Gastrocnemius medialis (tissue), 4 donors: ENCODE results near the gene CHRDL1. TPM values are rescaled to one million over a fixed set of nuclear protein-coding genes. Genes with fewer than 3 reads are reported as not detected.

Experiments
- ATAC-seq, 2 donors: fragments of 150-250 bp; one replicate each; pipeline ENCODE4 v1.9.1; 2016
- DNase-seq, 2 donors: peaks; one replicate each; pipeline ENCODE4 v3.0.0-alpha.2; 2019
- H3K27ac ChIP-seq, 4 donors: fragments of 200-600 bp; sonication (generic); 1 replicate in 1 of 4; 2 replicates in 3 of 4; pipeline ENCODE4 v1.5.1; 2016 to 2018; ENCODE audit warnings: mild to moderate bottlenecking in 2 of 4, moderate library complexity in 1 of 4
- H3K27me3 ChIP-seq, 3 donors: fragments of 200-600 bp; sonication (generic) in 2 of 3; 1 replicate in 1 of 3; 2 replicates in 2 of 3; pipeline versions ENCODE4 v1.5.1 to v1.6.0; 2016 to 2019; ENCODE audit warnings: mild to moderate bottlenecking in 1 of 3, moderate library complexity in 1 of 3
- H3K36me3 ChIP-seq, 2 donors: fragments of 200-600 bp; sonication (generic) in 1 of 2; one replicate each; pipeline ENCODE4 v1.5.1; 2017 to 2018
- H3K4me1 ChIP-seq, 2 donors: fragments of 200-600 bp; sonication (generic) in 1 of 2; one replicate each; pipeline ENCODE4 v1.5.1; 2016 to 2017; ENCODE audit warnings: mild to moderate bottlenecking in 2 of 2
- H3K4me3 ChIP-seq, 4 donors: fragments of 200-600 bp; sonication (generic) in 3 of 4; 1 replicate in 1 of 4; 2 replicates in 3 of 4; pipeline ENCODE4 v1.5.1; 2016 to 2019; ENCODE audit warnings: mild to moderate bottlenecking in 2 of 4
- H3K9me3 ChIP-seq, 3 donors: fragments of 200-600 bp; sonication (generic) in 2 of 3; 1 replicate in 1 of 3; 2 replicates in 2 of 3; pipeline ENCODE4 v1.5.1; 2016 to 2019
- POLR2A ChIP-seq, 2 donors: fragments of 450-650 bp; IDR thresholded peaks; one replicate each; pipeline ENCODE4 v1.6.1; 2017; ENCODE audit warnings: antibody characterized with exemption in 2 of 2, mild to moderate bottlenecking in 2 of 2, moderate library complexity in 2 of 2
- in situ Hi-C, 4 donors: fragments of 200-750 bp; cut with MboI; loops; one replicate each; pipeline versions ENCODE4 v1.15.0 to v1.8.0; 2017; ENCODE audit warnings: low sequenced_read_pairs in 4 of 4
- intact Hi-C: fragments of 100-400 bp; cut with DNase I; formaldehyde crosslinking; loops from one replicate; pipeline ENCODE4 v1.15.1; 2023; ENCODE audit warnings: low total_unique reads
- total RNA-seq, 4 donors: library from RNA; depleted of rRNA; stranded (reverse); fragments of >200 nt; gene quantifications; one replicate each; pipeline versions ENCODE4 v1.1.0 to v1.2.3, GENCODE V29; 2016
- TF ChIP-seq, protein P1 (sequence below), 5 experiments: fragments of 450-650 bp in 3 of 5; fragments of 200-600 bp in 2 of 5; sonication (generic) in 2 of 5; IDR thresholded peaks in 4 of 5; conservative IDR thresholded peaks in 1 of 5; 1 replicate in 4 of 5; 2 replicates in 1 of 5; pipeline ENCODE4 v1.5.1; 2016 to 2019; ENCODE audit warnings: antibody characterized with exemption in 5 of 5, mild to moderate bottlenecking in 3 of 5, moderate library complexity in 3 of 5

Gene CHRDL1
- total RNA-seq, 4 donors from 2014 or later: 2.7 to 5.5 (median 3.0) TPM

DNA sequence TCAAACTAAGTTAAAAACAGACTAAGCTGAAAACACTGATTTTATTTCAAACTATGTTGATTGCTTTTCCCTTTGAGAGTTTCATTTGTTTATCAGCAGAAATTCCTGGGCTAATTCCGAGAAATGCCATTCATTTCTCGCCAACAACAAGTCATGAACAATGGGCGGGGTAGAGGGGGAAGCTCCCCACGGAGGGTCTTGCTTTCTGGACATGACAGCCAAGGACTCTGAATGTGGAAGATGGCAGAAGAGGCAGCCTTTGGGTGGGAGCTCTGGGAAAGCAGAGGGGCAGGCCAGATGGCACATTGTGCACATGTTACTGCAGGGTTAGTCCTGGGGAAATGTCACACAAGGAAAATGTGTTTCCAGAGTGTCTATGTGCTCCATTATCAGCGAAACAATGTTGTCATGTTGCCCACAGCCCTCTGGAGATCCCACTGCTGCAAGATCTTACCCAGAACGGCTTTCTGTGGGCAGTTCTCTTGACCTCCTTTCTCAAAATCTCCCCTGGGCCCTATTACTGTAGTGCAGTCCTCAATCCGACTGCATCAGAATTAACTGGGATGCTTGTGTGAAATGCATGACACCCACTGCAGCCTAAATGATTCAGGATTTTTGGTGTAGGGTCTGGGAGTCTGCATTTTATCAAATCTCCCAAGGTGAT lies 45.0 kb downstream of the CHRDL1 start:
- Histone ChIP-seq H3K4me3 (no peak overlapping the region), H3K9me3 (no peaks in the 10 kb centered on the region), H3K27me3 (peaks cover 0 to 7% (median 0%) of the 10 kb centered on the region in 3 donors), H3K27ac (no peak overlapping the region), H3K36me3 (no peaks in the 10 kb centered on the region), H3K4me1 (no peaks in the 10 kb centered on the region)
- in situ Hi-C loops: no loop called here
- TF ChIP-seq, protein P1, sequence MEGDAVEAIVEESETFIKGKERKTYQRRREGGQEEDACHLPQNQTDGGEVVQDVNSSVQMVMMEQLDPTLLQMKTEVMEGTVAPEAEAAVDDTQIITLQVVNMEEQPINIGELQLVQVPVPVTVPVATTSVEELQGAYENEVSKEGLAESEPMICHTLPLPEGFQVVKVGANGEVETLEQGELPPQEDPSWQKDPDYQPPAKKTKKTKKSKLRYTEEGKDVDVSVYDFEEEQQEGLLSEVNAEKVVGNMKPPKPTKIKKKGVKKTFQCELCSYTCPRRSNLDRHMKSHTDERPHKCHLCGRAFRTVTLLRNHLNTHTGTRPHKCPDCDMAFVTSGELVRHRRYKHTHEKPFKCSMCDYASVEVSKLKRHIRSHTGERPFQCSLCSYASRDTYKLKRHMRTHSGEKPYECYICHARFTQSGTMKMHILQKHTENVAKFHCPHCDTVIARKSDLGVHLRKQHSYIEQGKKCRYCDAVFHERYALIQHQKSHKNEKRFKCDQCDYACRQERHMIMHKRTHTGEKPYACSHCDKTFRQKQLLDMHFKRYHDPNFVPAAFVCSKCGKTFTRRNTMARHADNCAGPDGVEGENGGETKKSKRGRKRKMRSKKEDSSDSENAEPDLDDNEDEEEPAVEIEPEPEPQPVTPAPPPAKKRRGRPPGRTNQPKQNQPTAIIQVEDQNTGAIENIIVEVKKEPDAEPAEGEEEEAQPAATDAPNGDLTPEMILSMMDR (IDR thresholded peaks at IDR 0.05 in 4 of 5, conservative IDR thresholded peaks at IDR 0.05 in 1 of 5): no peak
- TF ChIP-seq POLR2A (IDR thresholded peaks at IDR 0.05): no peak
- intact Hi-C loops: no loop called here
- DNase-seq: no peak
- ATAC-seq: no peak

DNA sequence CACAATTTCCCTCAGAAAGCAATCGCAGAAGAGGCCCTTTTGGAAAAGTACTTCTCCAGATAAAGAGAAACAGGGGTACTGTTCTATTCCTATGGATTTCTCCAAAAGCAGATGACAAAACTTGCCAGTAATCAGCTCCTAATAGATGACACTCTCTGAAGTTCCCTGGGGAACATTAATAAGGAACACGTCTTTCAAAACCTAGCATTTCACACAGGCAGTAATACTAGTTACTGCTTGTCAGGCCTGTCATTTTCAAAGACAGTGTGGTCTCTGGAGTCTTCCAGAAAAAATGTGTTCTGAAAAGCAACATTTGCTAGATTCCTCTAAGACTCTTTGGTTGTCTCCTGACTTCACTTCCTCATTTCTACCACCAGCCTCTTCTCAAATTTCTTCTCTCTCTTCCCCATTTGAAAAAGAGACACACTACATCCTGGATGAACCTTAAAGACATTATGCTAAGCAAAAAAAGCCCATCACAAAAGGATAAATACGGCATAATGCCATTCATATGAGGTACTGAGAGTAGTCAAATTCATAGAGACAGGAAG lies 47.3 kb downstream of the CHRDL1 start:
- H3K27me3 ChIP-seq: peaks cover 0 to 7% (median 0%) of the 10 kb centered on the region in 3 donors
- H3K36me3 ChIP-seq: no peaks in the 10 kb centered on the region
- in situ Hi-C loops: no loop called here
- H3K4me1 ChIP-seq: no peaks in the 10 kb centered on the region
- intact Hi-C loops: no loop called here
- no peaks in the 10 kb centered on the region for H3K9me3 ChIP-seq
- no peak for TF ChIP-seq POLR2A (IDR thresholded peaks at IDR 0.05)
- TF ChIP-seq, protein P1 (IDR thresholded peaks at IDR 0.05 in 4 of 5, conservative IDR thresholded peaks at IDR 0.05 in 1 of 5): no peak
- H3K4me3 ChIP-seq: no peak overlapping the region
- no peak for ATAC-seq
- H3K27ac ChIP-seq: no peak overlapping the region
- no peak for DNase-seq

DNA sequence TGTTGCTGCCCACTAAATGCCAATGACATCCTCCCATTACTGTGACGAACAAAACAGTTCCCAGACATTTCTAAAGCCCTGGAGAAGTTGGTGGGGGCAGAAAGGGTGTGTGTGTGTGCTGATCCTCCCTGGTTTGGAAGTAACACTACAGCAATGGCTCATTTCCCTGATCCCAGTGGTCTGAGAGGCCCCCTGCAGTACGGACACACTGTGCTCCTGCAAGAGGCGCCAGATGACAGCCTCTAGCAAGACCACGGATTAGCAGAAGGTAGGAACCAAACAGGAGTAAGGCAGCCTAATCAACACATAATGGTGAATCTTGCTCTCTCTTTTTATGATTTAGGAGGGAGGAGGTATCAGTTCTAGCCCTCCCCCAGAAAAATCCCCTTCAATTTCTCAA lies 49.6 kb downstream of the CHRDL1 start:
- Histone ChIP-seq H3K4me1 (no peaks in the 10 kb centered on the region), H3K4me3 (no peak overlapping the region), H3K36me3 (no peaks in the 10 kb centered on the region), H3K27ac (no peak overlapping the region), H3K27me3 (no peaks in the 10 kb centered on the region), H3K9me3 (no peaks in the 10 kb centered on the region)
- intact Hi-C loops (no loop called here), in situ Hi-C loops (no loop called here)
- DNase-seq: no peak
- ATAC-seq: no peak
- TF ChIP-seq POLR2A (IDR thresholded peaks at IDR 0.05): no peak
- TF ChIP-seq, protein P1 (IDR thresholded peaks at IDR 0.05 in 4 of 5, conservative IDR thresholded peaks at IDR 0.05 in 1 of 5): no peak

DNA sequence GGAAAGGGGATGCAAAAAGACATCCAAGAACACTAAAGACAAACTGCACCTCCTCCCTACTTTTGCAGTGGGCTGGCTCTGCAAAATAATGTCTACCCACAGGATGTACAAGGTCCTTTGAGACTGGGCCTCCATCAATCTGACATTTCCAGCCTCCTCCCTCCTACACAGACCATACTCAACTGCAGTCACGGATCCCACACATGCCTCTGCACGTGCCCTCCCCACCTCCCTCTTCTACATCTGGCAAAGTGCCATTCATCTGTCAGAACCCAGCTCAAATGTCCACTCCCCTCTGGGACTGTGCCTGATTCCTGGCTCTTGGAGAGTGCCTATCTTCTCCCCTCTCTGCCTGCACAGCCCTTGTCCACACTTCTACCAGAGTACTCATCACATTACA lies 50.3 kb downstream of the CHRDL1 start:
- no peak for DNase-seq
- TF ChIP-seq, protein P1 (IDR thresholded peaks at IDR 0.05 in 4 of 5, conservative IDR thresholded peaks at IDR 0.05 in 1 of 5): no peak
- no peak for TF ChIP-seq POLR2A (IDR thresholded peaks at IDR 0.05)
- Histone ChIP-seq H3K4me1 (no peaks in the 10 kb centered on the region), H3K27ac (no peak overlapping the region), H3K4me3 (no peak overlapping the region), H3K27me3 (no peaks in the 10 kb centered on the region), H3K36me3 (no peaks in the 10 kb centered on the region), H3K9me3 (no peaks in the 10 kb centered on the region)
- intact Hi-C loops: no loop called here
- in situ Hi-C loops: no loop called here
- ATAC-seq: no peak
